Hematopoietic multipotent progenitor cell (in vitro differentiated cells): ENCODE results near the gene LGALS4. TPM values are rescaled to one million over a fixed set of nuclear protein-coding genes. Genes with fewer than 3 reads are reported as not detected.
"Not testable (repeated sequence)": the region's sequence is repeated elsewhere in the genome, so short reads cannot be mapped to it uniquely, and the experiment has no call there.

ENCODE experiments used
- DNase-seq, 3 donors: peaks; one replicate each; pipeline ENCODE4 v3.0.0-alpha.2; 2011 to 2015; ENCODE audit warnings: low read depth in 2 of 3, low spot score in 2 of 3
- small RNA-seq: library from RNA; depleted of rRNA; stranded (forward); fragments of <200 nt; gene quantifications from one replicate; pipeline ENCODE3, GENCODE V24; 2012
- total RNA-seq: library from RNA; depleted of rRNA; stranded (reverse); fragments of >200 nt; gene quantifications from one replicate; pipeline ENCODE4 v1.2.3, GENCODE V29; 2012

The LGALS4 gene
- total RNA-seq, 1 donor = 0.54 TPM

GRCh38 chr19:38774181-38774950 is 38.4 kb downstream of the LGALS4 start:
- no peak for DNase-seq

GRCh38 chr19:38773469-38774177 is 39.1 kb downstream of the LGALS4 start, which contains the start of gene LGALS7:
TSS of gene LGALS7 (minus strand) at chr19:38773517. CDS start at chr19:38773492, 25 bp downstream.
- DNase-seq = no peak

DNA sequence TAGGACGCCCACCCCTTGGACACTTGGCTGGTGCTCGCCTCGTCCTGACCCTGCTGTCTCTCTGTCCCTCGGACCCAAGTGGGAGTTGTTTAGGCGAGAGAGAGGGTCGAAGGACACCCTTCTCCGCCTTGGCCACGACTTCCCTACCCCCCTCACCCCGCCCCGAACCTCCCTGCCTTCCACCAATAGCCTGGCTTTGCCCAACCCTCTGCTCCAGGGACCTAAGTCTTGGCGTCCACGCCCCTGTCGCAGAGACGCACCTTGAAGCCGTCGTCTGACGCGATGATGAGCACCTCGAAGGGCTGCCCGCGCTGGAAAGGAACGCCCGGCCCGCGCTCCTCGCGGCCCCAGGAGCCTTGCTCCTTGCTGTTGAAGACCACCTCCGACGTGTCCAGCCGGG is 41.2 kb downstream of the LGALS4 start:
- not testable (repeated sequence) for DNase-seq

GRCh38 chr19:38770949-38771275 is 41.8 kb downstream of the LGALS4 start:
- not testable (repeated sequence) for DNase-seq

GRCh38 chr19:38770228-38770948 is 42.4 kb downstream of the LGALS4 start:
- DNase-seq = not testable (repeated sequence)

- peak; percentile 74 to 92 (median 91) for DNase-seq
These were observed 43.0 kb downstream of the LGALS4 start for GRCh38 chr19:38769635-38770211.

DNA sequence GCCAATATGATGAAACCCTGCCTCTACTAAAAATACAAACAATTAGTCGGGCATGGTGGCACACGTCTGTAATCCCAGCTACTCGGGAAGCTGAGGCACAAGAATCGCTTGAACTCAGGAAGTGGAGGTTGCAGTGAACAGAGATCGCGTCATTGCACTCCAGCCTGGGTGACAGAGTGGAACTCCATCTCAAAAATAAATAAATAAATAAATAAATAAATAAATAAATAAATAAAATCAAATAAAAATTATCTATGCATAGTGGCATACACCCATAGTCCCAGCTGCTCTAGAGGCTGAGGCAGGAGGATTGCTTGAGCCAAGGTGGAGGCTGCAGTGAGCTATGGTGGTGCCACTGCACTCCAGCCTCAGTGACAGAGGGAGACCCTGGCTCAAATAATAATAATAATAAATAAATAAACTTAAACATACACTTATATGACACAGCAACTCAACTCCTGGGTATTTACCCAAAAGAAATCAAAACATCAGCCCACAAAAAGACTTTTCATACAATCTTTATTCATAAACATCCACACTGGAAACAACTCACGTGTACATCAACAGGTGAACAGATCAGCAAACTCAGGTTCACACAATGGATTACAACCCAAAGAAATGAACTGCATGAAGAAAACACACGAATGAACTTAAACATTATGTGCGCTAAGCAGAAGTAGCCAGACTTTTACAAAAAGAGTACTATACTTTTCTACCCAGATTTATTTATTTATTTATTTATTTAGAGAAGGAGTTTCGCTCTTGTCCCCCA is 46.3 kb downstream of the LGALS4 start:
- DNase-seq = no peak

- no peak for DNase-seq
These were observed 47.5 kb downstream of the LGALS4 start for GRCh38 chr19:38765214-38765613.

DNA sequence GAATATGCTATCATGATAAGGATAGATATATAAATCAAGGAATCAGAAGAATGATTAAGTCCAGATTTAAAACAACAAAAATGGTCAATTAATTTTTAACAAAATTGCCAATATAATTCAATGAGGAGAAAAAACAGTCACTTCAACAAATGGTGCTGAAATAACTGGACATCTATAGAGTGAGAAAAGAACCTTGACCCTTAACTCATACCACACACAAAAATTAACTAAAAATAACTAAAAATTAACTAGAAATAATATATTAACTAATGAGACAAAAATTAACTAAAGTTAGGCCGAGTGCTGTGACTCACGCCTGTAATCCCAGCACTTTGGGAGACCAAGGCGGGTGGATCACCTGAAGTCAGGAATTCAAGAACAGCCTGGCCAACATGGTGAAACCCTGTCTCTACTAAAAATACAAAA is 48.9 kb downstream of the LGALS4 start:
- DNase-seq = no peak

DNA sequence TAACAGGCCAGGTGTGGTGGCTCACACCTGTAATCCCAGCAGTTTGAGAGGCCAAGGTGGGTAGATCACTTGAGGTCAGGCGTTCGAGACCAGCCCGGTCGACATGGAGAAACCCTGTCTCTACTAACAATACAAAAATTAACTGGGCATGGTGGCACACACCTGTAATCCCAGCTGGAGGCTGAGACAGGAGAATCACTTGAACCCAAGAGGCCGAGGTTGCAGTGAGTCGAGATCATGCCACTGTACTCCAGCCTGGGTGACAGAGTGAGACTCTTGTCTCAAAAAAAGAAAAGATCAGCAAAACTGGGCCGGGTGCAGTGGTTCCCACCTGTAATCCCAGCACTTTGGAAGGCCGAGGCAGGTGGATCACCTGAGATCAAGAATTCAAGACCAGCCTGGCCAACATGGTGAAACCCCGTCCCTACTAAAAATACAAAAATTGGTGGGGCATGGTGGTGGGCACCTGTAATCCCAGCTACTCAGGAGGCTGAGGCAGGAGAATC is 50.8 kb downstream of the LGALS4 start:
- not testable (repeated sequence) for DNase-seq

DNA sequence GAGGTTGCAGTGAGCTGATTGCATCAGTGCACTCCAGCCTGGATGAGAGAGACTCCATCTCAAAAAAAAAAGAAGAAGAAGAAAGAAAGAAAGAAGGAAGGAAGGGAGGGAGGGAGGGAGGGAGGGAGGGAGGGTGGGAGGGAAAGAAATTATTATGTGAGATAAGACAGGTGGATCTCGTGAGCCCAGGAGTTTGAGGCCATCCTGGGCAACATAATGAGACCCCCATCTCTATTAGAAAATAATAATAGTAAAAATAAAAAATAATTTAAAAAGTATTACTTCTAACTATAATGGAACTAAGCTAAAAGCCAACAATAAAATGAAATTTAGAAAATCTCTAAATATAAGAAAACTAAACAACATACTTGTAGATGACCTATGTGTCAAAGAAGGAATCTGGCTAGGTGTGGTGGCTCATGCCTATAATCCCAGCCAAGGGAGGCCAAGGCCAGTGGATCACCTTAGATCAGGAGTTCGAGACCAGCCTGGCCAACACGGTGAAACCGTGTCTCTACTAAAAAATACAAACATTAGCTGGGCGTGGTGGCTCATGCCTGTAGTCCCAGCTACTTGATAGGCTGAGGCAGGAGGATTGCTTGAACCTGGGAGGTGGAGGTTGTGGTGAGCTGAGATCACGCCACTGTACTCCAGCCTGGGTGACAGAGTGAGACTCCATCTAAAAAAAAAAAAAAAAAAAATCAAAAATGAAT is 51.8 kb downstream of the LGALS4 start:
- DNase-seq = not testable (repeated sequence)

- DNase-seq = no peak
These were observed 53.1 kb downstream of the LGALS4 start for GRCh38 chr19:38759590-38760003.

DNA sequence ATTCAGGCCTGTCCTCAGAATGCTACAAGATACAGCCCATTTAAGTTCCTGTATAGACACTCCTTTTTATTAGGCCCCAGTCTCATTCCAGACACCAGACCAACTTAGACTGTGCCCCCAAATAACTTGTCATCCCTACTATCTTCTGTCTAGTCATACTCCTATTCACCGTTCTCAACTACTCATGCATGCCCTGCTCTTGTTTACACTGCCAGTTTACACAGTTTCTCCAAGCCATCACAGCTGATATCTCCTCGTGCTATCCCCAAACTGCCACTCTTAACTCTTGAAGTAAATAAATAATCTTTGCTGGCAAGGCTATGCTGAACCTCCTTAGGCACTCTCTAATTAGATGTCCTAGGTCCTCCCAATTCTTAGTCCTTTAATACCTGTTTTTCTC is 58.5 kb downstream of the LGALS4 start:
- DNase-seq = not testable (repeated sequence)

DNA sequence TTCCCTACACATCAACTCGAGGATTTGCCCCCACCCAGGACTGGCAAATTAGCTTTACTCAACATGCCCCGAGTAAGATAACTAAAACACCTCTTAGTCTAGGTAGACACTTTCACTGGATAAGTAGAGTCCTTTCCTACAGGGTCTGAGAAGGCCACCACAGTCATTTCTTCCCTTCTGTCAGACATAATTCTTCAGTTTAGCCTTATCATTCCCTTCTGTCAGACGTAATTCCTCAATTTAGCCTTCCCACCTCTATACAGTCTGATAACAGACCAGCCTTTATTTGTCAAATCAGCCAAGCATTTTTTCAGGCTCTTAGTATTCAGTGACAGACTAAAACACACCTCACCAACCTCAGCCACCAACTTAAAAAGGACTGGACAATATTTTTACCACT is 59.0 kb downstream of the LGALS4 start:
- not testable (repeated sequence) for DNase-seq

Small RNAs within 50 kb of the gene (small RNA-seq; reads per million reads assigned to genes)
- gene RNU6-140P = not detected

Other genes with a start within 250 kb of the LGALS4 start
- gene MAP4K1, start 195.0 kb downstream of the LGALS4 start, total RNA-seq = 31.5 TPM
- gene EIF3K, start 193.8 kb downstream of the LGALS4 start, total RNA-seq = 831 TPM
- gene ACTN4, start 165.3 kb downstream of the LGALS4 start, total RNA-seq = 264 TPM
- 4.8 TPM for gene CAPN12, start 68.5 kb downstream of the LGALS4 start, total RNA-seq
- not detected for gene LGALS7, start 39.4 kb downstream of the LGALS4 start, total RNA-seq
- gene LGALS7B, start 23.7 kb downstream of the LGALS4 start, total RNA-seq = not detected
- gene ECH1, start 18.8 kb upstream of the LGALS4 start, total RNA-seq = 76.7 TPM
- 310 TPM for gene HNRNPL, start 37.0 kb upstream of the LGALS4 start, total RNA-seq
- gene RINL, start 65.3 kb upstream of the LGALS4 start, total RNA-seq = 16.2 TPM
- gene SIRT2, start 86.7 kb upstream of the LGALS4 start, total RNA-seq = 59.0 TPM
- 22.9 TPM for gene NFKBIB, start 87.0 kb upstream of the LGALS4 start, total RNA-seq
- under 0.01 TPM for gene CCER2, start 99.2 kb upstream of the LGALS4 start, total RNA-seq
- 37.2 TPM for gene SARS2, start 117.8 kb upstream of the LGALS4 start, total RNA-seq
- 43.9 TPM for gene MRPS12, start 118.0 kb upstream of the LGALS4 start, total RNA-seq
- gene FBXO17, start 162.8 kb upstream of the LGALS4 start, total RNA-seq = 0.27 TPM
- gene FBXO27, start 219.6 kb upstream of the LGALS4 start, total RNA-seq = 0.27 TPM